ENCODE data around the gene FGF4. TPM values are rescaled to one million over a fixed set of nuclear protein-coding genes. Genes with fewer than 3 reads are reported as not detected.

Gene FGF4
- total and polyA plus RNA-seq, 10 of the 15 experiments (the other 5 are each of a cell fraction or from before 2014, with no cell fraction given): not detected

DNA sequence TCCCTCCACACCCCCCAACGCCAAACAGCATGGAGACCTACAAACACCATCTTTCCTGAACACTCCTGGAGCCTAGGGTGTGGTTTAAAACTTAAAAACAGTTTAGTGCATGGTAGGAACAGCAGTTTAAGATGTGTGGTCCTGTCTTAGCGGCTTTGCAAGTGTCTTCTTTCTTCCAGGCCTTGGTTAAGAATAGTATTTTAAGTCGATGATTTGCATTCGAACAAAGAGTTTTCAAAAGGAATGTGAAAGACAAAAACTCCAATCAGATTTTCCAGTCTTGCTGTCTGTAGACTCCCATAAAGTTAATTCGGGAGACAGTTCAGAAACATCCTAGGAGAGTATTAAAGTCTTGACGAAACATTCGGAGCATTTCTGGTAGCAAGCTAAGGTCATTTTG is 3.7 kb downstream of the FGF4 start:
- SMC1A ChIA-PET (ENCODE audit: uncharacterized antibody, unreplicated experiment): no interaction called here
- intact Hi-C loops (cut with micrococcal nuclease; ENCODE audit: unreplicated experiment) (no loop called here), in situ Hi-C loops (cut with MboI) (no loop called here)
- H2AFZ ChIP-seq (ENCODE audit: control insufficient read depth, low read depth, low read length): no peak overlapping the region
- H3K4me3 ChIP-seq: no peak overlapping the region
- POLR2A ChIA-PET: no interaction called here
- no peak for FAIRE-seq
- H3K27ac ChIP-seq (ENCODE audit: control insufficient read depth, insufficient read depth): no peak overlapping the region
- no peaks in the 10 kb centered on the region for H3K4me1 ChIP-seq (ENCODE audit: control insufficient read depth, insufficient read depth, low read length)
- H4K20me1 ChIP-seq (ENCODE audit: control insufficient read depth, insufficient read depth): no peaks in the 10 kb centered on the region
- CTCF ChIA-PET: no interaction called here
- WGBS (ENCODE audit: insufficient coverage, insufficient replicate concordance, low lambda C conversion rate, missing lambda C conversion rate): 21% methylated on average over 7 of the region's 7 CpGs
- no peaks in the 10 kb centered on the region for H3K36me3 ChIP-seq (ENCODE audit: control insufficient read depth in 2 of 2, insufficient read depth in 2 of 2, low read length in 1 of 2)
- H3K4me2 ChIP-seq (ENCODE audit: control insufficient read depth, insufficient read depth): no peak overlapping the region
- no peak for DNase-seq (ENCODE audit: low read depth, low spot score)
- ATAC-seq: no peak
- no peaks in the 10 kb centered on the region for H3K79me2 ChIP-seq (ENCODE audit: control insufficient read depth, insufficient read depth, low read length)
- RAD21 ChIA-PET (ENCODE audit: unreplicated experiment): no interaction called here
- peaks cover 0 to 2% of the 10 kb centered on the region in 2 experiments; a peak in 2 of 4 replicates for H3K27me3 ChIP-seq (replicated peaks in 1 of 2; ENCODE audit: control insufficient read depth in 2 of 2, insufficient read depth in 2 of 2, low read length in 1 of 2)
- TF ChIP-seq JUNB (IDR thresholded peaks at IDR 0.05) (no peak), POLR2A (IDR thresholded peaks at IDR 0.05; ENCODE audit: low read depth, low read length) (no peak), SRF (IDR thresholded peaks at IDR 0.05; ENCODE audit: low read depth in 2 of 2, low read length in 2 of 2) (no peak), MEF2B (IDR thresholded peaks at IDR 0.05; ENCODE audit: partially characterized antibody, poor library complexity, severe bottlenecking) (no peak), CHD4 (IDR thresholded peaks at IDR 0.05) (no peak)
- H3K9ac ChIP-seq (ENCODE audit: control insufficient read depth, insufficient read depth, low read length): no peak overlapping the region
- no peaks in the 10 kb centered on the region for H3K9me3 ChIP-seq (replicated peaks; ENCODE audit: control insufficient read depth, insufficient read depth, low read length)
- no TSS peak for BruUV-seq (replicated peaks)

DNA sequence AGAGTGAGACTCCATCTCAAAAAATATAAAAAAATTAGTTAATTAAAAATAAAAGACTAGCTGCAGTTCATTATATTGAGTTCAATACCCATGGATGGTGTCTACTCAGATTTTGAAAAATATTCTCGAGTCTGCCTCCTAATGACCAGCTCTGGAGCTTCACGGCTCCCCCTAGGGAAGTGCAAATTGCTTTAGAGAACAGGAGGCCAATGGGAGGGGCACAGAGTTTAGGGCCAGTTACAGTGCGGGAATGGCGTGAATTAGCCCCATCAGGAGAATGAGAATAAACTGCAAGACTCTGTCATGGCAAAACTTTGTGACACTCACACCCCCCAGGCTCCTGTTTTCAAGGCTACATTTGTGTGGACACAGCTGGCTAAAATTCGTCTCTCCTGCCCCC is 4.6 kb downstream of the FGF4 start:
- POLR2A ChIA-PET: no interaction called here
- ATAC-seq (no peak), FAIRE-seq (no peak), DNase-seq (ENCODE audit: low read depth, low spot score) (no peak)
- Histone ChIP-seq H4K20me1 (ENCODE audit: control insufficient read depth, insufficient read depth) (no peaks in the 10 kb centered on the region), H2AFZ (ENCODE audit: control insufficient read depth, low read depth, low read length) (no peak overlapping the region), H3K9me3 (replicated peaks; ENCODE audit: control insufficient read depth, insufficient read depth, low read length) (no peaks in the 10 kb centered on the region), H3K4me1 (ENCODE audit: control insufficient read depth, insufficient read depth, low read length) (no peaks in the 10 kb centered on the region), H3K9ac (ENCODE audit: control insufficient read depth, insufficient read depth, low read length) (no peak overlapping the region), H3K4me2 (ENCODE audit: control insufficient read depth, insufficient read depth) (no peak overlapping the region), H3K36me3 (ENCODE audit: control insufficient read depth in 2 of 2, insufficient read depth in 2 of 2, low read length in 1 of 2) (no peaks in the 10 kb centered on the region), H3K79me2 (ENCODE audit: control insufficient read depth, insufficient read depth, low read length) (no peaks in the 10 kb centered on the region), H3K27me3 (replicated peaks in 1 of 2; ENCODE audit: control insufficient read depth in 2 of 2, insufficient read depth in 2 of 2, low read length in 1 of 2) (peaks cover 0 to 2% of the 10 kb centered on the region in 2 experiments; a peak in 2 of 4 replicates), H3K27ac (ENCODE audit: control insufficient read depth, insufficient read depth) (no peak overlapping the region), H3K4me3 (no peak overlapping the region)
- 29% methylated on average over 5 of the region's 5 CpGs for WGBS (ENCODE audit: insufficient coverage, insufficient replicate concordance, low lambda C conversion rate, missing lambda C conversion rate)
- RAD21 ChIA-PET (ENCODE audit: unreplicated experiment): no interaction called here
- intact Hi-C loops (cut with micrococcal nuclease; ENCODE audit: unreplicated experiment) (no loop called here), in situ Hi-C loops (cut with MboI) (no loop called here)
- SMC1A ChIA-PET (ENCODE audit: uncharacterized antibody, unreplicated experiment): no interaction called here
- CTCF ChIA-PET: no interaction called here
- BruUV-seq (replicated peaks): no TSS peak
- TF ChIP-seq ETV6 (conservative IDR thresholded peaks at IDR 0.05 in 1 of 2, IDR thresholded peaks at IDR 0.05 in 1 of 2; ENCODE audit: borderline replicate concordance in 1 of 2, low read depth in 1 of 2) (no peak), SIX5 (IDR thresholded peaks at IDR 0.05; ENCODE audit: low read depth, low read length, severe bottlenecking) (no peak)
- TF ChIP-seq, protein P1, sequence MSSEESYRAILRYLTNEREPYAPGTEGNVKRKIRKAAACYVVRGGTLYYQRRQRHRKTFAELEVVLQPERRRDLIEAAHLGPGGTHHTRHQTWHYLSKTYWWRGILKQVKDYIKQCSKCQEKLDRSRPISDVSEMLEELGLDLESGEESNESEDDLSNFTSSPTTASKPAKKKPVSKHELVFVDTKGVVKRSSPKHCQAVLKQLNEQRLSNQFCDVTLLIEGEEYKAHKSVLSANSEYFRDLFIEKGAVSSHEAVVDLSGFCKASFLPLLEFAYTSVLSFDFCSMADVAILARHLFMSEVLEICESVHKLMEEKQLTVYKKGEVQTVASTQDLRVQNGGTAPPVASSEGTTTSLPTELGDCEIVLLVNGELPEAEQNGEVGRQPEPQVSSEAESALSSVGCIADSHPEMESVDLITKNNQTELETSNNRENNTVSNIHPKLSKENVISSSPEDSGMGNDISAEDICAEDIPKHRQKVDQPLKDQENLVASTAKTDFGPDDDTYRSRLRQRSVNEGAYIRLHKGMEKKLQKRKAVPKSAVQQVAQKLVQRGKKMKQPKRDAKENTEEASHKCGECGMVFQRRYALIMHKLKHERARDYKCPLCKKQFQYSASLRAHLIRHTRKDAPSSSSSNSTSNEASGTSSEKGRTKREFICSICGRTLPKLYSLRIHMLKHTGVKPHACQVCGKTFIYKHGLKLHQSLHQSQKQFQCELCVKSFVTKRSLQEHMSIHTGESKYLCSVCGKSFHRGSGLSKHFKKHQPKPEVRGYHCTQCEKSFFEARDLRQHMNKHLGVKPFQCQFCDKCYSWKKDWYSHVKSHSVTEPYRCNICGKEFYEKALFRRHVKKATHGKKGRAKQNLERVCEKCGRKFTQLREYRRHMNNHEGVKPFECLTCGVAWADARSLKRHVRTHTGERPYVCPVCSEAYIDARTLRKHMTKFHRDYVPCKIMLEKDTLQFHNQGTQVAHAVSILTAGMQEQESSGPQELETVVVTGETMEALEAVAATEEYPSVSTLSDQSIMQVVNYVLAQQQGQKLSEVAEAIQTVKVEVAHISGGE (CRISPR knock-in tag; IDR thresholded peaks at IDR 0.05): no peak
- TF ChIP-seq, protein P2, sequence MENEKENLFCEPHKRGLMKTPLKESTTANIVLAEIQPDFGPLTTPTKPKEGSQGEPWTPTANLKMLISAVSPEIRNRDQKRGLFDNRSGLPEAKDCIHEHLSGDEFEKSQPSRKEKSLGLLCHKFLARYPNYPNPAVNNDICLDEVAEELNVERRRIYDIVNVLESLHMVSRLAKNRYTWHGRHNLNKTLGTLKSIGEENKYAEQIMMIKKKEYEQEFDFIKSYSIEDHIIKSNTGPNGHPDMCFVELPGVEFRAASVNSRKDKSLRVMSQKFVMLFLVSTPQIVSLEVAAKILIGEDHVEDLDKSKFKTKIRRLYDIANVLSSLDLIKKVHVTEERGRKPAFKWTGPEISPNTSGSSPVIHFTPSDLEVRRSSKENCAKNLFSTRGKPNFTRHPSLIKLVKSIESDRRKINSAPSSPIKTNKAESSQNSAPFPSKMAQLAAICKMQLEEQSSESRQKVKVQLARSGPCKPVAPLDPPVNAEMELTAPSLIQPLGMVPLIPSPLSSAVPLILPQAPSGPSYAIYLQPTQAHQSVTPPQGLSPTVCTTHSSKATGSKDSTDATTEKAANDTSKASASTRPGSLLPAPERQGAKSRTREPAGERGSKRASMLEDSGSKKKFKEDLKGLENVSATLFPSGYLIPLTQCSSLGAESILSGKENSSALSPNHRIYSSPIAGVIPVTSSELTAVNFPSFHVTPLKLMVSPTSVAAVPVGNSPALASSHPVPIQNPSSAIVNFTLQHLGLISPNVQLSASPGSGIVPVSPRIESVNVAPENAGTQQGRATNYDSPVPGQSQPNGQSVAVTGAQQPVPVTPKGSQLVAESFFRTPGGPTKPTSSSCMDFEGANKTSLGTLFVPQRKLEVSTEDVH (IDR thresholded peaks at IDR 0.05; ENCODE audit: low read depth, partially characterized antibody): no peak
- TF ChIP-seq, protein P3, sequence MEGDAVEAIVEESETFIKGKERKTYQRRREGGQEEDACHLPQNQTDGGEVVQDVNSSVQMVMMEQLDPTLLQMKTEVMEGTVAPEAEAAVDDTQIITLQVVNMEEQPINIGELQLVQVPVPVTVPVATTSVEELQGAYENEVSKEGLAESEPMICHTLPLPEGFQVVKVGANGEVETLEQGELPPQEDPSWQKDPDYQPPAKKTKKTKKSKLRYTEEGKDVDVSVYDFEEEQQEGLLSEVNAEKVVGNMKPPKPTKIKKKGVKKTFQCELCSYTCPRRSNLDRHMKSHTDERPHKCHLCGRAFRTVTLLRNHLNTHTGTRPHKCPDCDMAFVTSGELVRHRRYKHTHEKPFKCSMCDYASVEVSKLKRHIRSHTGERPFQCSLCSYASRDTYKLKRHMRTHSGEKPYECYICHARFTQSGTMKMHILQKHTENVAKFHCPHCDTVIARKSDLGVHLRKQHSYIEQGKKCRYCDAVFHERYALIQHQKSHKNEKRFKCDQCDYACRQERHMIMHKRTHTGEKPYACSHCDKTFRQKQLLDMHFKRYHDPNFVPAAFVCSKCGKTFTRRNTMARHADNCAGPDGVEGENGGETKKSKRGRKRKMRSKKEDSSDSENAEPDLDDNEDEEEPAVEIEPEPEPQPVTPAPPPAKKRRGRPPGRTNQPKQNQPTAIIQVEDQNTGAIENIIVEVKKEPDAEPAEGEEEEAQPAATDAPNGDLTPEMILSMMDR (IDR thresholded peaks at IDR 0.05 in 2 of 3, conservative IDR thresholded peaks at IDR 0.05 in 1 of 3; ENCODE audit: control insufficient read depth in 2 of 3, extremely low read depth in 1 of 3, insufficient read depth in 1 of 3, low read depth in 3 of 3, low read length in 3 of 3): no peak

Data from GM12878 (cell line).